ENCODE measurements around the gene SLC6A4. TPM values are rescaled to one million over a fixed set of nuclear protein-coding genes. Genes with fewer than 3 reads are reported as not detected.

The SLC6A4 gene
- total and polyA plus RNA-seq, 4 donors = 0.05 to 0.70 TPM; not detected in 2

Small RNA genes within 50 kb of the gene (small RNA-seq; reads per million reads assigned to genes)
- 42.0 reads per million, percentile 97 among the genes with 10 or more reads in this experiment for gene RF00154

Other genes starting within 250 kb of the SLC6A4 start
- 10 to 100 TPM in 1 of 2 donors, 1 to 10 TPM in 1; 8.5 to 11.4 TPM for gene NSRP1, start 118.9 kb downstream of the SLC6A4 start, total RNA-seq
- 10 to 100 TPM in 1 of 2 donors, 1 to 10 TPM in 1; 7.0 to 25.7 TPM for gene NSRP1, start 118.9 kb downstream of the SLC6A4 start, polyA plus RNA-seq
- gene BLMH, start 56.2 kb upstream of the SLC6A4 start, total RNA-seq = 10 to 100 TPM; 15.1 to 17.5 TPM
- gene BLMH, start 56.2 kb upstream of the SLC6A4 start, polyA plus RNA-seq = 10 to 100 TPM in 1 of 2 donors, 1 to 10 TPM in 1; 4.2 to 10.7 TPM
- gene TMIGD1, start 98.4 kb upstream of the SLC6A4 start, total RNA-seq = not detected
- gene TMIGD1, start 98.4 kb upstream of the SLC6A4 start, polyA plus RNA-seq = not detected
- gene CPD, start 143.2 kb upstream of the SLC6A4 start, total RNA-seq = 100 to 1,000 TPM in 1 of 2 donors, 10 to 100 TPM in 1; 93.3 to 139 TPM
- gene CPD, start 143.2 kb upstream of the SLC6A4 start, polyA plus RNA-seq = 10 to 100 TPM; 19.1 to 24.4 TPM
- 10 to 100 TPM; 17.1 to 35.5 TPM for gene GOSR1, start 241.7 kb upstream of the SLC6A4 start, total RNA-seq
- 10 to 100 TPM; 15.0 to 40.4 TPM for gene GOSR1, start 241.7 kb upstream of the SLC6A4 start, polyA plus RNA-seq

Data from liver (tissue), 5 donors.